GM23338 (cell line): ENCODE results near the gene TRIM67. TPM values are rescaled to one million over a fixed set of nuclear protein-coding genes. Genes with fewer than 3 reads are reported as not detected.
"Not testable (repeated sequence)": the region's sequence is repeated elsewhere in the genome, so short reads cannot be mapped to it uniquely, and the experiment has no call there.

Experiments
- ATAC-seq: fragments of 200-7000 bp; cut with Tn5 transposase; 3 replicates; pipeline ENCODE4 v1.9.1; 2020
- DNase-seq: peaks from one replicate; pipeline ENCODE4 v3.0.0-alpha.2; 2015; ENCODE audit warnings: low spot score
- H2AFZ ChIP-seq: fragments of 200-600 bp; sonication (generic); 2 replicates; pipeline ENCODE4 v1.8.0; 2016; ENCODE audit warnings: antibody characterized with exemption, mild to moderate bottlenecking, moderate library complexity
- H3F3A ChIP-seq: fragments of 200-600 bp; sonication (generic); replicated peaks from 2 replicates; pipeline ENCODE4 v1.8.0; 2017; ENCODE audit warnings: antibody characterized with exemption, mixed run types, low read depth
- H3K27ac ChIP-seq: fragments of 200-600 bp; sonication (generic); 2 replicates; pipeline ENCODE4 v1.6.1; 2016; ENCODE audit warnings: low read depth
- H3K27me3 ChIP-seq: fragments of 200-600 bp; sonication (generic); 2 replicates; pipeline ENCODE4 v1.8.0; 2016; ENCODE audit warnings: mild to moderate bottlenecking, mixed run types, moderate library complexity; ENCODE audit not compliant: insufficient read depth
- H3K36me3 ChIP-seq: fragments of 200-600 bp; sonication (generic); 2 replicates; pipeline ENCODE4 v1.8.0; 2016; ENCODE audit warnings: mild to moderate bottlenecking; ENCODE audit not compliant: insufficient read depth
- H3K4me1 ChIP-seq: fragments of 200-600 bp; sonication (generic); 2 replicates; pipeline ENCODE4 v1.8.0; 2016; ENCODE audit warnings: mild to moderate bottlenecking, moderate library complexity; ENCODE audit not compliant: insufficient read depth
- H3K4me2 ChIP-seq: fragments of 200-600 bp; sonication (generic); 2 replicates; pipeline ENCODE4 v1.7.1; 2017; ENCODE audit warnings: mixed run types
- H3K4me3 ChIP-seq: fragments of 200-600 bp; sonication (generic); 2 replicates; pipeline ENCODE4 v1.6.1; 2016; ENCODE audit warnings: mixed run types
- H3K79me2 ChIP-seq: fragments of 200-600 bp; sonication (generic); replicated peaks from 2 replicates; pipeline ENCODE4 v1.8.0; 2017; ENCODE audit warnings: mild to moderate bottlenecking; ENCODE audit not compliant: insufficient read depth
- H3K9me2 ChIP-seq: fragments of 200-600 bp; sonication (generic); 2 replicates; pipeline ENCODE4 v1.8.0; 2017; ENCODE audit not compliant: insufficient read depth
- H4K20me1 ChIP-seq: fragments of 200-600 bp; sonication (generic); replicated peaks from 2 replicates; pipeline ENCODE4 v1.8.0; 2017; ENCODE audit warnings: mild to moderate bottlenecking; ENCODE audit not compliant: insufficient read depth
- H3K27ac Mint-ChIP-seq: 2 replicates; pipeline ENCODE4 v1.8.0; 2020; ENCODE audit warnings: inconsistent platforms, mild to moderate bottlenecking, moderate library complexity, mixed read lengths
- H3K27me3 Mint-ChIP-seq: 3 replicates; pipeline ENCODE4 v1.8.0; 2022; ENCODE audit warnings: low read depth, mild to moderate bottlenecking, moderate library complexity, mixed read lengths, inconsistent platforms; ENCODE audit not compliant: insufficient read depth, poor library complexity
- H3K36me3 Mint-ChIP-seq: 3 replicates; pipeline ENCODE4 v1.8.0; 2021; ENCODE audit warnings: low read depth, mild to moderate bottlenecking, inconsistent platforms, moderate library complexity, mixed read lengths
- H3K4me1 Mint-ChIP-seq: 3 replicates; pipeline ENCODE4 v1.8.0; 2020; ENCODE audit warnings: mild to moderate bottlenecking, inconsistent platforms, mixed read lengths
- H3K4me3 Mint-ChIP-seq: 3 replicates; pipeline ENCODE4 v1.8.0; 2021; ENCODE audit warnings: moderate library complexity, mild to moderate bottlenecking, inconsistent platforms, mixed read lengths
- H3K9me3 Mint-ChIP-seq: 3 replicates; pipeline ENCODE4 v1.8.0; 2020; ENCODE audit warnings: moderate library complexity, mild to moderate bottlenecking, inconsistent platforms, mixed read lengths
- CTCF ChIP-seq, 2 experiments: fragments of 200-600 bp in 1 of 2; sonication (generic) in 1 of 2; conservative IDR thresholded peaks; 2 replicates each; pipeline versions ENCODE4 v1.5.1 to v1.6.1; 2016 to 2017; ENCODE audit warnings: antibody characterized with exemption in 2 of 2, low read depth in 2 of 2, mild to moderate bottlenecking in 2 of 2, moderate library complexity in 1 of 2
- ETS1 ChIP-seq: IDR thresholded peaks from 2 replicates; pipeline ENCODE4 v1.6.1; 2016; ENCODE audit warnings: antibody characterized with exemption
- EZH2phosphoT487 ChIP-seq: fragments of 200-600 bp; sonication (generic); IDR thresholded peaks from one replicate; pipeline ENCODE4 v1.8.1; 2018; ENCODE audit warnings: antibody characterized with exemption; ENCODE audit not compliant: unreplicated experiment
- NANOG ChIP-seq: IDR thresholded peaks from 2 replicates; pipeline ENCODE4 v1.6.1; 2016; ENCODE audit warnings: antibody characterized with exemption, borderline replicate concordance
- POLR2AphosphoS5 ChIP-seq: IDR thresholded peaks from 2 replicates; pipeline ENCODE4 v1.6.1; 2016; ENCODE audit warnings: antibody characterized with exemption, low read depth
- REST ChIP-seq: IDR thresholded peaks from one replicate; pipeline ENCODE4 v1.6.1; 2018; ENCODE audit warnings: antibody characterized with exemption; ENCODE audit not compliant: unreplicated experiment
- STAT1 ChIP-seq: IDR thresholded peaks from one replicate; pipeline ENCODE4 v1.6.1; 2016; ENCODE audit warnings: antibody characterized with exemption; ENCODE audit not compliant: unreplicated experiment
- ZNF114 ChIP-seq: fragments of 250-450 bp; sonication (Bioruptor Pico); IDR thresholded peaks from 2 replicates; pipeline ENCODE4 v1.5.0; 2020; ENCODE audit warnings: mild to moderate bottlenecking, moderate library complexity
- ZNF331 ChIP-seq: fragments of 250-450 bp; sonication (Bioruptor Pico); IDR thresholded peaks from 2 replicates; pipeline ENCODE4 v1.5.0; 2020; ENCODE audit warnings: low read depth, mild to moderate bottlenecking, moderate library complexity
- ZNF462 ChIP-seq: fragments of 250-450 bp; sonication (Bioruptor Pico); IDR thresholded peaks from 2 replicates; pipeline ENCODE4 v1.5.0; 2020; ENCODE audit warnings: mild to moderate bottlenecking, moderate library complexity
- polyA plus RNA-seq: library from polyadenylated mRNA; unstranded; fragments of >200 nt; fragmentation: Nextera tagmentation; extraction: Ambion mirVana; gene quantifications from 2 replicates; pipeline ENCODE4 v1.2.1, GENCODE V29; 2016
- total RNA-seq: library from RNA; depleted of rRNA; stranded (reverse); fragments of >200 nt; shearing (Covaris generic); gene quantifications from 2 replicates; pipeline ENCODE4 v1.2.3, GENCODE V29; 2014

TRIM67 gene
- total and polyA plus RNA-seq, 2 experiments from 2014 or later, result 0.03 TPM; not detected in 1

GRCh38 chr1:231130544-231130943 is 31.3 kb upstream of the TRIM67 start:
- Histone ChIP-seq H4K20me1 (no peaks in the 10 kb centered on the region), H3K4me3 (no peak overlapping the region), H3K27ac (no peak overlapping the region), H3K4me1 (no peaks in the 10 kb centered on the region), H3K4me2 (no peak overlapping the region), H3K79me2 (no peaks in the 10 kb centered on the region), H3K36me3 (no peaks in the 10 kb centered on the region), H3K9me2 (no peaks in the 10 kb centered on the region), H3F3A (no peaks in the 10 kb centered on the region), H2AFZ (no peak overlapping the region), H3K27me3 (no peaks in the 10 kb centered on the region)
- Mint-ChIP-seq H3K27me3 (peaks cover 3% of the 10 kb centered on the region), H3K9me3 (peaks cover 13% of the 10 kb centered on the region; the same call in 2 of the 3 replicates), H3K27ac (no peak overlapping the region), H3K36me3 (peaks cover 4% of the 10 kb centered on the region; the same call in 1 of the 3 replicates), H3K4me1 (no peaks in the 10 kb centered on the region), H3K4me3 (no peak overlapping the region)
- DNase-seq (no peak), ATAC-seq (no peak)
- TF ChIP-seq POLR2AphosphoS5 (no peak), ZNF462 (CRISPR knock-in tag) (no peak), ZNF331 (no peak), ZNF114 (CRISPR knock-in tag) (no peak), NANOG (no peak), REST (no peak), STAT1 (no peak), ETS1 (no peak), EZH2phosphoT487 (no peak), CTCF (conservative IDR thresholded peaks at IDR 0.05; ENCODE audit: low read depth in 2 of 2) (no peak)

- not testable (repeated sequence) for H3K4me1 Mint-ChIP-seq, H3K4me3 Mint-ChIP-seq
These were observed 29.3 kb upstream of the TRIM67 start for GRCh38 chr1:231132591-231132990.

More at GRCh38 chr1:231132591-231132990, 29.3 kb upstream of the TRIM67 start:
- not testable (repeated sequence) for H2AFZ ChIP-seq, H3K4me2 ChIP-seq, ATAC-seq, H3K36me3 Mint-ChIP-seq, H3K27ac ChIP-seq, H3K27me3 ChIP-seq, H3K79me2 ChIP-seq, H3K36me3 ChIP-seq, H3K27ac Mint-ChIP-seq, H3F3A ChIP-seq, H3K9me3 Mint-ChIP-seq, DNase-seq, H3K27me3 Mint-ChIP-seq, H3K4me1 ChIP-seq, H3K9me2 ChIP-seq, H4K20me1 ChIP-seq, H3K4me3 ChIP-seq
